ENCODE measurements around the gene CCDC134. TPM values are rescaled to one million over a fixed set of nuclear protein-coding genes. Genes with fewer than 3 reads are reported as not detected.
"Not testable (repeated sequence)": the region's sequence is repeated elsewhere in the genome, so short reads cannot be mapped to it uniquely, and the experiment has no call there.

The CCDC134 gene
- total RNA-seq, 1 experiment from 2014 or later, result 16.7 TPM

DNA sequence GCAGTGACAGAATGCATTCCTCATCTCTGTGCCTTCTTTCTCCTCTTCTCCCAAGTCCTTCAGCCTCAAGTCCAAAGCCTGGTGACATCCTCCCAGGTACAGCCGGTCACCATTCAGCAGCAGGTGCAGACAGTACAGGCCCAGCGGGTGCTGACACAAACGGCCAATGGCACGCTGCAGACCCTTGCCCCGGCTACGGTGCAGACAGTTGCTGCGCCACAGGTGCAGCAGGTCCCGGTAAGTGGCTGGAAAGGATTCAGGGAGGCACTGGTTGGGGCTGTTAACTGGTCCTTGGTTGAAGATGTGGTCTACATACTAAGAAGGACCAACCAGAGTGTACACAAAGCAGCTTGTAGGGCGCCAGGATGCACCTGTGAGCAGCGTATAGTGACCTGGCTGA is 68.1 kb downstream of the CCDC134 start:
- no TSS peak for BruUV-seq (replicated peaks)

DNA sequence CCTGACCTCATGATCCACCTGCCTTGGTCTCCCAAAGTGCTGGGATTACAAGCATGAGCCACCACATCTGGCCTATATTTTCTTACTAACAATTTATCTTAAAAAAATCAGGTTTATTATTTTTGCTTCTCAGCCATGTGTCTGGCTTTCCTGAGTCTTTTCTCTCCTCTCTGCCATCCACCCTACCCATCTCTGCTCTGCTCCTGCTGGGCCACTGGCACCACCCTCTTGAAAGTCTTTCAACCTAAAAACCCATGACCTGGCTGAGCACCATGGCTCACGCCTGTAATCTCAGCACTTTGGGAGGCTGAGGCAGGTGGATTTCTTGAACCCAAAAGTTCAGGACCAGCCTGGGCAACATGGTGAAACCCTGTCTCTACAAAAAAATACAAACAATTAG is 69.6 kb downstream of the CCDC134 start:
- H3K36me3 ChIP-seq (ENCODE audit: control insufficient read depth, insufficient read depth, low read length); POLR2A ChIA-PET; H3K9me3 ChIP-seq (ENCODE audit: control insufficient read depth, insufficient read depth, low read depth, low read length); CTCF ChIA-PET; H3K27ac ChIP-seq (ENCODE audit: low read length); in situ Hi-C loops (cut with HindIII; ENCODE audit: low pct_unique_long_range_greater_than_20kb, low sequenced_read_pairs); DNase-seq (ENCODE audit: low read depth, low spot score); H3K4me3 ChIP-seq (ENCODE audit: low read depth in 2 of 2, low read length in 2 of 2); intact Hi-C loops (cut with micrococcal nuclease; ENCODE audit: unreplicated experiment); H3K27me3 ChIP-seq (ENCODE audit: control insufficient read depth, insufficient read depth, low read length); BruUV-seq (replicated peaks); ATAC-seq; H3K4me1 ChIP-seq (ENCODE audit: control insufficient read depth, insufficient read depth, low read length): not testable (repeated sequence)

More for the DNA sequence above, 68.1 kb downstream of the CCDC134 start:
- ChIA-PET CTCF (no interaction called here), POLR2A (no interaction called here)
- TF ChIP-seq POLR2AphosphoS5 (IDR thresholded peaks at IDR 0.05; ENCODE audit: low read depth, low read length), result no peak
- TF ChIP-seq TCF7L2 (IDR thresholded peaks at IDR 0.05; ENCODE audit: low read depth, low read length), result no peak
- no peak for TF ChIP-seq SIN3A (IDR thresholded peaks at IDR 0.05; ENCODE audit: borderline replicate concordance, insufficient read depth, low read depth, low read length)
- TF ChIP-seq, protein P1, sequence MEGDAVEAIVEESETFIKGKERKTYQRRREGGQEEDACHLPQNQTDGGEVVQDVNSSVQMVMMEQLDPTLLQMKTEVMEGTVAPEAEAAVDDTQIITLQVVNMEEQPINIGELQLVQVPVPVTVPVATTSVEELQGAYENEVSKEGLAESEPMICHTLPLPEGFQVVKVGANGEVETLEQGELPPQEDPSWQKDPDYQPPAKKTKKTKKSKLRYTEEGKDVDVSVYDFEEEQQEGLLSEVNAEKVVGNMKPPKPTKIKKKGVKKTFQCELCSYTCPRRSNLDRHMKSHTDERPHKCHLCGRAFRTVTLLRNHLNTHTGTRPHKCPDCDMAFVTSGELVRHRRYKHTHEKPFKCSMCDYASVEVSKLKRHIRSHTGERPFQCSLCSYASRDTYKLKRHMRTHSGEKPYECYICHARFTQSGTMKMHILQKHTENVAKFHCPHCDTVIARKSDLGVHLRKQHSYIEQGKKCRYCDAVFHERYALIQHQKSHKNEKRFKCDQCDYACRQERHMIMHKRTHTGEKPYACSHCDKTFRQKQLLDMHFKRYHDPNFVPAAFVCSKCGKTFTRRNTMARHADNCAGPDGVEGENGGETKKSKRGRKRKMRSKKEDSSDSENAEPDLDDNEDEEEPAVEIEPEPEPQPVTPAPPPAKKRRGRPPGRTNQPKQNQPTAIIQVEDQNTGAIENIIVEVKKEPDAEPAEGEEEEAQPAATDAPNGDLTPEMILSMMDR (IDR thresholded peaks at IDR 0.05), result no peak
- TF ChIP-seq, protein P2, sequence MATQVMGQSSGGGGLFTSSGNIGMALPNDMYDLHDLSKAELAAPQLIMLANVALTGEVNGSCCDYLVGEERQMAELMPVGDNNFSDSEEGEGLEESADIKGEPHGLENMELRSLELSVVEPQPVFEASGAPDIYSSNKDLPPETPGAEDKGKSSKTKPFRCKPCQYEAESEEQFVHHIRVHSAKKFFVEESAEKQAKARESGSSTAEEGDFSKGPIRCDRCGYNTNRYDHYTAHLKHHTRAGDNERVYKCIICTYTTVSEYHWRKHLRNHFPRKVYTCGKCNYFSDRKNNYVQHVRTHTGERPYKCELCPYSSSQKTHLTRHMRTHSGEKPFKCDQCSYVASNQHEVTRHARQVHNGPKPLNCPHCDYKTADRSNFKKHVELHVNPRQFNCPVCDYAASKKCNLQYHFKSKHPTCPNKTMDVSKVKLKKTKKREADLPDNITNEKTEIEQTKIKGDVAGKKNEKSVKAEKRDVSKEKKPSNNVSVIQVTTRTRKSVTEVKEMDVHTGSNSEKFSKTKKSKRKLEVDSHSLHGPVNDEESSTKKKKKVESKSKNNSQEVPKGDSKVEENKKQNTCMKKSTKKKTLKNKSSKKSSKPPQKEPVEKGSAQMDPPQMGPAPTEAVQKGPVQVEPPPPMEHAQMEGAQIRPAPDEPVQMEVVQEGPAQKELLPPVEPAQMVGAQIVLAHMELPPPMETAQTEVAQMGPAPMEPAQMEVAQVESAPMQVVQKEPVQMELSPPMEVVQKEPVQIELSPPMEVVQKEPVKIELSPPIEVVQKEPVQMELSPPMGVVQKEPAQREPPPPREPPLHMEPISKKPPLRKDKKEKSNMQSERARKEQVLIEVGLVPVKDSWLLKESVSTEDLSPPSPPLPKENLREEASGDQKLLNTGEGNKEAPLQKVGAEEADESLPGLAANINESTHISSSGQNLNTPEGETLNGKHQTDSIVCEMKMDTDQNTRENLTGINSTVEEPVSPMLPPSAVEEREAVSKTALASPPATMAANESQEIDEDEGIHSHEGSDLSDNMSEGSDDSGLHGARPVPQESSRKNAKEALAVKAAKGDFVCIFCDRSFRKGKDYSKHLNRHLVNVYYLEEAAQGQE (IDR thresholded peaks at IDR 0.05; ENCODE audit: insufficient read depth in 1 of 2, low read depth in 2 of 2, low read length in 1 of 2), result no peak
- intact Hi-C loops (cut with micrococcal nuclease; ENCODE audit: unreplicated experiment), result no loop called here
- ATAC-seq (no peak), DNase-seq (ENCODE audit: low read depth, low spot score) (no peak)
- Histone ChIP-seq H3K4me1 (ENCODE audit: control insufficient read depth, insufficient read depth, low read length) (no peaks in the 10 kb centered on the region), H3K36me3 (ENCODE audit: control insufficient read depth, insufficient read depth, low read length) (peaks cover 3% of the 10 kb centered on the region; the same call in 1 of the 2 replicates), H3K4me3 (ENCODE audit: low read depth in 2 of 2, low read length in 2 of 2) (no peak overlapping the region), H3K27ac (ENCODE audit: low read length) (no peak overlapping the region), H3K9me3 (ENCODE audit: control insufficient read depth, insufficient read depth, low read depth, low read length) (no peaks in the 10 kb centered on the region), H3K27me3 (ENCODE audit: control insufficient read depth, insufficient read depth, low read length) (no peaks in the 10 kb centered on the region)
- in situ Hi-C loops (cut with HindIII; ENCODE audit: low pct_unique_long_range_greater_than_20kb, low sequenced_read_pairs), result no loop called here

DNA sequence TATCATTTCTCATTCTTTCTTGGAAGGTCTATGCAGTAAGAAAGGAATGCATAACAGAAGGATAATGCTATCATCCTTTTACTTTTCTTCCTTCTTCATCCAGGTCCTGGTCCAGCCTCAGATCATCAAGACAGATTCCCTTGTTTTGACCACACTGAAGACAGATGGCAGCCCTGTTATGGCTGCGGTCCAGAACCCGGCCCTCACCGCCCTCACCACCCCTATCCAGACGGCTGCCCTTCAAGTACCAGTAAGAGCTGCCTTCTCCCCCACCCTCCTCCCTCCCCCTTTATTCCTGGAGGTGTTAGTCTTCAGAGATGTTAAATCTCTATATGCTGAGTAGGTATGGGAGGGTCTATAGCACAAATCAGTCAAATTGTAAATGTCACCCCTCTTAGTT is 70.3 kb downstream of the CCDC134 start:
- BruUV-seq (replicated peaks), result no TSS peak
- no peaks in the 10 kb centered on the region for H3K27me3 ChIP-seq (ENCODE audit: control insufficient read depth, insufficient read depth, low read length)
- no peak overlapping the region for H3K27ac ChIP-seq (ENCODE audit: low read length)
- ChIA-PET POLR2A (no interaction called here), CTCF (no interaction called here)
- H3K4me1 ChIP-seq (ENCODE audit: control insufficient read depth, insufficient read depth, low read length), result no peaks in the 10 kb centered on the region
- no peaks in the 10 kb centered on the region for H3K9me3 ChIP-seq (ENCODE audit: control insufficient read depth, insufficient read depth, low read depth, low read length)
- DNase-seq (ENCODE audit: low read depth, low spot score), result no peak
- H3K36me3 ChIP-seq (ENCODE audit: control insufficient read depth, insufficient read depth, low read length), result peaks cover 3% of the 10 kb centered on the region
- no peak for TF ChIP-seq TCF7L2 (IDR thresholded peaks at IDR 0.05; ENCODE audit: low read depth, low read length)
- TF ChIP-seq, protein P2 (IDR thresholded peaks at IDR 0.05; ENCODE audit: insufficient read depth in 1 of 2, low read depth in 2 of 2, low read length in 1 of 2), result no peak
- H3K4me3 ChIP-seq (ENCODE audit: low read depth in 2 of 2, low read length in 2 of 2), result no peak overlapping the region
- intact Hi-C loops (cut with micrococcal nuclease; ENCODE audit: unreplicated experiment), result no loop called here
- ATAC-seq, result no peak
- in situ Hi-C loops (cut with HindIII; ENCODE audit: low pct_unique_long_range_greater_than_20kb, low sequenced_read_pairs), result no loop called here
